GM18507 (cell line): ENCODE measurements around the gene BIN2.
A peak's percentile ranks its signal among the peaks of the same experiment; 100 is the strongest.

Experiments used
- DNase-seq: peaks from one replicate; pipeline ENCODE4 v3.0.0; 2011; ENCODE audit warnings: low read depth; ENCODE audit not compliant: insufficient read length; ENCODE audit errors: extremely low spot score
- FAIRE-seq: peaks from 2 replicates; lab custom pipeline; 2011; peaks lifted over from hg19 to GRCh38; lab: Jason Lieb, UNC

Gene BIN2

DNA sequence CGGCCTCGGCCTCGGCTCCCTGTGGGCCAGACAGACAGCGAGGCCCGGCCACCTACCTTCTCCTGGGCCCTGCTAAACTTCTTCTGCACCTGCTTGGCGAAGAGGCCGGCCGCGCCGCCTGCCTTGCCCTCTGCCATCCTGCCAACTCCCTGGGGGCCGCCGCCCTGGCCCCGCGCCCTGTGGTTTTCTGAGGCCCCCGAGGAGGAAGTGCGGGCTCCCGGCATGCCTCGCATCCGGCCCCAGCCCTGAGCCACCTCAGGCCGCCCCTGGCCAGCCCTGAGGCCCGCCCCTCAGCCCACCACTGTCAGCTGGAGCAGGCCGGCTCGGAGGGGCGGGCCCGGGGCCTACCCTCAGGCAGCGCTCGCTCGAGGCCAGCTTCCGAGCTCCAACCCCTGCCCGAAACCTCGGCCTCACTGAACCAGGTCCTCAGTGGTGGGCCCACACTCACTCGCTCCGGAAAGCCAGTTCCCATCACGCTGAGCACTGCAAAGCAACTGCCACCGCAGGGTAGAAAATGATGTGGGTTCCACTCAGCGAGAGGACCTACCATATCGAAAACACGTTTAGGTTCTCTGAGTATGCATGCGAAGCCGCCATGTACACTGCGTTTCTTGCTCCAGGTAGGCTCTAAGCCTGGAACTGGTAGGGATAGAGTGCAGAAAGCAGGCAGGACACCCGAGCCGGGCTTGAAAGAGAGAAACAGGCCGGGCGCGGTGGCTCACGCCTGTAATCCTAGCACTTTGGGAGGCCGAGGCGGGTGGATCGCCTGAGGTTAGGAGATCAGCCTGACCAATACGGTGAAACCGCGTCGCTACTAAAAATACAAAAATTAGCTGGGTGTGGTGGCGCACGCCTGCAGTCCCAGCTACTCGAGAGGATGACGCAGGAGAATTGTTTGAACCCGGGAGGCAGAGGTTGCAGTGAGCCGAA lies at the start of gene BIN2:
BIN2 (minus strand) TSS at position 209 of the 930 bp plus-strand sequence; CDS start at position 137, 72 bp downstream.
- peak; percentile 72 for DNase-seq
- peak; percentile 15 for FAIRE-seq

DNA sequence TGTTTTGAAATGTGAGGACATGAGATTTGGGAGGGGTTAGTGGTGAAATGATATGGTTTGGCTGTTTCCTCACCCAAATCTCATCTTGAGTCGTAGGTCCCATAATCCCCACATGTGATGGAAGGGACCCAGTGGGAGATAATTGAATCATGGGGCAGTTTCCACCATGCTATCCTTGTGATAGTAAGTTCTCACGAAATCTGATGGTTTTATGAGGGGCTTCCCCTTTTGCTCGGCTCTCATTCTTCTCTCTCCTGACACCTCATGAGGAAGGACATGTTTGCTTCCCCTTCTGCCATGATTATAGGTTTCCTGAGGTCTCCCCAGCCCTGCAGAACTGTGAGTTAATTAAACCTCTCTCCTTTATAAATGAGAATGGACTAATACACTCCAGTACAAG lies 49.2 kb upstream of the BIN2 start:
- DNase-seq (no peak), FAIRE-seq (no peak)

DNA sequence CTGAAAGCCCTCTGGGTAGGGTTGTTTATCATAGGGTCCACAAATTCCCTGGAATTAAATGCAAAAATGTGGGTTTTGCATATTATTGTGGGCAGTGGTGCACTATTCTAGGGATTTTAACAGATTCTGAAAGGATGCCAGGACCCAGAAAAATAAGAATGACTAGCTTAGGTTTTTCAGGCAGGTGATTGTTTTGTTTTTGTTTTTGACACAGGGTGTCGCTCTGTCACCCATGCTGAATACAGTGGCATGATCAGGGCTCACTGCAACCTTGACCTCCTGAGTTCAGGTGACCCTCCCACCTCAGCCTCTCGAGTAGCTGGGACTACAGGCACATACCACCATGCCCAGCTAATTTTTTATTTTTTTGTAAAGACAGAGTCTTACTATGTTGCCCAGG lies 48.0 kb upstream of the BIN2 start:
- DNase-seq: no peak
- FAIRE-seq: no peak

DNA sequence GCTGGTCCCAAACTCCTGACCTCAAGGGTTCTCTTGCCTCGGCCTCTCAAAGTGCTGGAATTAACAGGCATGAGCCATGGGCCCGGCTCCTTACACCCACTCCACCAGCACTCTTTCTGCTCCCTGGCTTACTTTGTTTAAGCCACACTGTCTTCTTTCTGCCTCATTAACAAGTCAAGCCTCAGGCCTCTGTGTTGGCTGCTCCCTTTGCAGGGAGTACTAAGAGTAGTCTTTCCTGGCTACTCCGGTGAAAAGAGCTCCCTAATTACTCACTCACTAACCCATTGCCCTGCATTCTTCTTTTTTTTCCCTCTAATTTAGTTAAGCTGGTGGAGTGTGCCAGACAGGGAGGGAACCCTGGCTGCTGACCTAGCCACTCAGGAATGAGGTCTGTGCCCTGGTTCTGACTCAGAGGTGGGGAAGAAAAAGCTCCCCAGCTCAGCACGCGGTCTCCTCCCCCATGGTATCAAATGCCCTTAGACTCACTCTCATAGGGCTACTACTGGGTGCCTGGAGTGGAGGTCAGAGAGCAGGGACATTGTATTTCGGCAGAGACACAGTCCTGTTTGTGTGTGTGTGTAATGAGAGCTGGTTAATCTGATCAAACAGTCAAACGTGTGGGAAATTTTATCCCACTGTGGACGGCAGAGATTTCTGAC lies 47.5 kb upstream of the BIN2 start:
- no peak for FAIRE-seq
- DNase-seq: no peak

DNA sequence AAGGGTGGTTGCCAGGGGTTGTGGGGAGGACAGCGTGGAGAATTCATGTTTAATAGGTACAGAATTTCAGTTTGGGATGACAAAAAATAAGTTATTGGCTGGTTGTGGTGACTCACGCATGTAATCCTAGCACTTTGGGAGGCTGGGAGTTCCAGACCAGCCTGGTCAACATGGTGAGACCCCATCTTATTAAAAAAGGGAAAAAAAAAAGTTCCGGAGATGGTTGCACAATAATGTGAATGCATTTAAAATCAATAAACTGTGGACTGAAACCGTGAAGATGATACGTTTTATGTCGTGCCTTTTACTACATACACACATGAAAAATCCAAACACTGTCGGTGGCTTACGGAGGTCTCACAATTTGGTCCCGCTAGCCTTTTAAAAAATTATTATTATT lies 46.7 kb upstream of the BIN2 start:
- DNase-seq (no peak), FAIRE-seq (no peak)

DNA sequence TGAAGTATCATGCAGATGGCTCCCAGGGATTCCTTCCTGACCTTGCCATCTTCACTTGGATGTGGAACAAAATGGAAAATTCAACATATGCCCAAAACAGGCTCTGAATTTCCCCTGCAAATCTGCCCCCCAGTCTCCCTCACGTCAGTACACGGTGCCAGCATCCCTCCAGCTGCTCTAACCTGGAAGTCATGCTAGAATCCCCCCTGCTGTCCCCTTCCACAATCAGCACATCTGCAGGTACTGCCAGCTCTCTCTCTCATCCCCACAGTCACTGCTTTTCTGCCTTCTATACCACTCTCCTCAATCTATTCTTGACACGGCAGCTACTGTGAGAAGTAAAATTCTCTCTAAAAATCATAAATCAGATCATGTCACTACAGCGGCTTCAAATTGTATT lies 45.6 kb upstream of the BIN2 start:
- FAIRE-seq: no peak
- DNase-seq: no peak

DNA sequence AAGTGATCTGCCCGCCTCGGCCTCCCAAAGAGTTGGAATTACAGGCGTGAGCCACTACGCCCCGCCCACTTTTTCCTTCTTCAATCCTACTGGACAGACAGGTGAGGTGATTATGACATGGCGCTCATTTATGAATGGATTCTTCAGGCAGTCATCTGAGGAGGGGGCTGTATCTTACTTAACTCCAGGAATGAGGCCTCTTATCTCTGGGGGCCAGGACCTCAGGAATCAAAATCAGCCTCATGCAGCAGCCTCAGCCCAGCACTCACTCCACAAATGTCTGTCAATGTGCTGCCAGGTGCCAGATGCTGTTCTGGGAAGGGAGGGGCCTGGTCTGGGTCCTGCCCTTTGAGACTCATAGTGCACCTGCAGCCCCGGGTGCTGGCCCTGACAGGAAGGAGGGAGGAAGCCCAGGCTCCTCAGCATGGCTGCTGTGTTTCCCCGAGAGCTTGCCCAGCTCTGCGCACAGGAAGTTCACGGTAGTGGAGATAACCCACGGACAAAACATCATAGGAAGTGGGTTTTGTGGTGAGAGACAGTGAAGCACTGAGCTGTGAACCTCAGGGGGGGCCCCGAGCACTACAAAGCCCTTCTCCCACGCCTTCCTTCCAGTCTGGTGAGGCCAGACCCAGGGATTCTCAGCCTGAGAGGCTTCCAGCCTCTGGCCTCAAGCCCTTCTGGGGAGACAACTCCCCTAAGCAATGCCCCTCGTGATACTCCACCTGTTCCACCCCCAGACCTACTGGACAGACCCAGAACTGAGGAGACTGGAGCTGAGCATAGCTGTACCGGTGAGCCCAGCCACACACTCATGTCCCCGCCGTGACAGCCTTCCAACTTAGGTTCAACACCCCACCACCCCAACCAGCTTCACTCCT lies 44.9 kb upstream of the BIN2 start:
- peak; percentile 99 for FAIRE-seq

DNA sequence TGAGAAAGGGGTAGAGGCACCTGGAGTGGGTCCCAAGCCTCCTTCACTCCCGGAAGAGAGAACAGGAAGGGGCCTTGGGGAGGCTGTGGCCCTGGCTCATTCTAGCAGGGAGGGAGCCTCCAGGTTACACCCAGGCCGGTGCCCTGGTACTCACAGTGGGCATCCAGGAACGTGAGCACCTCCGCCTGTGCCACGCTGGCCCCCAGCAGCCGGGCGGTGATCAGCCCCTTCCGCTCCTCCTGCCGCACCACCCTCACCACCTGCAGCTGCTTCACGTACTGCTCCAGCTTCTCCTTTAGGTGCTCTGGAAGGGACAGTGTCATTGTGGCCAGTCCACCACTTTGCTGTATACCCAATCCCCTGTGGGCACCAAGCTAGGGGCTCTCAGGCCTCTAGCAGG lies 41.3 kb upstream of the BIN2 start:
- no peak for DNase-seq
- FAIRE-seq: no peak

More for the DNA sequence above, 44.9 kb upstream of the BIN2 start:
- peak; percentile 98 for DNase-seq

DNA sequence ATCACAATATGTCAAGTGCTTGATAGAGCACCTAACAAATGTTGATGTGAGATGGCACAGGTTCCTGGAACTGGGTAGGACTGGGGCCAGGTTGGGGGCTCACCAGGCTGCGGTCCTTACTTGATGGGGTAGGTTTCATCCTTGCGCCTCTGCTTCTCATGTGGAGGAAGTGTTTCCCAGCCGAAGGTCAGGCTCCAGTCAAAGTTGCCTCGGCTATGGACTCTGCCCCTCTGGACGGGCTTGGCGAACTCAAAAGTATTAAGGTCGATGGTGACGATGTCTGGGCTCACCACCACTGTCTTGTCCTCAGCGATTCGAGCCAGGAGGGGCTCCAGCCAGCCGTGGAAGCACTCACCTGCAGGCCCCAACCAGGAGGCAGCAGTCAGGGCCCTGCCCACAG lies 40.0 kb upstream of the BIN2 start:
- DNase-seq: no peak
- FAIRE-seq: no peak

DNA sequence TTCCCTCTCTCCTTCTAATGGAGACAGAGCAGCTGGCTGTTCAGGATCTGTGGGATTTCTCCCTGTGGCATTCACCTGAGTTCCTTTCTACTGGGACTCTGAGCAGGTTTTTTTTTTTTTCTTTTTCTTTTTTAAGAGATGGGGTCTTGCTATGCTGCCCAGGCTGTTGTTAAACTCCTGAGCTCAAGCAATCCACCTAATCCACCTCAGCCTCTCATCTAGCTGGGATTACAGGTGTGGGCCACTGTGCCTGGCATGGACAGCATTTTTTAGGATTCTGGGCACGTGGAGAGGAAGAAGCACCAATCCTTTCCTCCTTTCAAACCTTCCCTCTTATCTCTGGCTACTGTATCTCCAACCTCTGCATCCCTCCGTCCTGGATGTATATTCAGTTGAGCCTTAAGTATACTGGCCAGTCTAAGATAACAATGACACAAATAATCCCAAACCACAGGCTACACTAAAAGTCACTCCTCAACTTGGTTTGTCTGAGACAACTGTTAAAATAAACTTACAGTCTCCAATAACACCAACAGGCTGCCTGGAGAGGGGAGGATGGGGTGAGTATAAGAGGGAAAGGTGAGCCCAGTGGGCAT lies 38.9 kb upstream of the BIN2 start:
- FAIRE-seq (no peak), DNase-seq (no peak)

DNA sequence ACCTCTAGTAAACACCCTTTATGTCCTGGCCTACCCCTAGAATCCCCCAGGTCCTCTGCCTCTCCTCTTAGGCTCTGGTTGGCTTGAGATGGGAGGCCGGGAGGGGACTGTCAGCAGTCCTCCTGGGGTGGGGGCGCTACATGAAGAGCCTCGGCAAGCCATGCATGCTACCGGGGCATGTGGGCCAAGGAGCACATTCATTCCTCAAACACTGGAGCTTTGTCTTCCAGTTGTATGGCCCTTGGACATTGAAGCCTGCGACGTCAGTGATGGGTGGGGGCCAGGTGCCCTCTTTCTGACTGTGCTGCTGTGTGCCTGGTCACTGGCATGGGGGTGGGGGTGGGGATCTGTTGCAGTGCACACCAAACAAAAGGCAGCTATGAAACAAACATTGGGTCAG lies 38.3 kb upstream of the BIN2 start:
- DNase-seq (no peak), FAIRE-seq (no peak)

DNA sequence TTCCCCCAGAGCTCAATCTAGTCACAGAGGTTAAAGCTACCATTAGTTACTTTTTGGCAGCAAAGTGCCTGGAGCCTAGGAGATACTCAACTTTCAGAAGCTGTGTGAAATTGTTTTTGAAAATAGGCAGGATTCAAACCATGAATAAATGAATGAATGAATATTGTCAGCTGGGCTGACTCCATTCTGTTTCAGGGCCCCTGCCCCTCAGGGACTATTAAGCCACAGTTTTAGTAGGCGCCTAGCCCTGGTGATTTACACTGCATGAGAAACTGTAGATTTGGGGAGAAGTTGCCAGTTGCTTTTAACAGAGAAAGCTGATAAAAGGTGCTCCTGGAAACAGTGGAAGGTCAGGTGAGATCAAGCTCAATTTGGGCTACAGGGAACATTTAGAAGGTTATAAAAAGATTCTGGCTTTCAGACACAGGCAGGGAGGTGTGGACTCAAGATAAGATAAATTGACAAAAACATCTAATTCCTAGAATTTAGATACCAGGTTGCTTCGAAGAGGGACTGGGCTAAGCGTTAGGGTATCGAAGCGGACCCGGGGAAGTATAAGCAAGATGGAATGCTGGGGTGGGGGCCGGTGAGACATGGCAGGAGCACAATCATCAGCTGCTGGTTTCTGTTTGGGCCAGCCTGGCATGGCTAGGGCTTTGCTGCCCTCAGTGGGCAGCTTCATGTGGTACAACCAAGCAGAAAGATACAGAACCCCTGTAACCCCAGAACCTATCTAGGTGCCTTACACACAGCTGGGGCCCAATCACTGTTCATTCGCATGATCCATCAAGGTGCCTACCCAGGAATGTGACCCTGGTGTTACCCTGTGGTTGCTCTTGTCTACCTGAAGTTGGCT lies 37.4 kb upstream of the BIN2 start:
- DNase-seq (no peak), FAIRE-seq (no peak)

DNA sequence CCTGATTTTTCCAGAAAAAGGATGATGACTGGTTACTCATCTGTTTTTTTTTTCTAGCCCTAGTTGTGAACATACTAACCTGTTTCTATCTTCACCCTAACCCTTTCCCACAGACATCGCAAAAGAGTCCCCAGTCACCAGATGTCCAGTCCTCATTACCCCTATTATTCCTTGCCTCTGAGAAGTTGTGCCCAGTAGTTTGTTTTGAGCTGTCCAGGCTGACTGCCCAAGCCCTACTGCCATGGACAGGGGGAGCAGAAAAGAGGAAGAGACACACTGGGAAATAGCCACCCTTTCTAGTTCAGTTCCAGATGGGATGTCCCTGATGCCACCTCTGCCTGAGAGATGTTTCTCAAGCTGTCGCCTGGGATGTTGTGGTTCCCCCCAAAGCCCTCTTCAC lies 36.3 kb upstream of the BIN2 start:
- FAIRE-seq: no peak

DNA sequence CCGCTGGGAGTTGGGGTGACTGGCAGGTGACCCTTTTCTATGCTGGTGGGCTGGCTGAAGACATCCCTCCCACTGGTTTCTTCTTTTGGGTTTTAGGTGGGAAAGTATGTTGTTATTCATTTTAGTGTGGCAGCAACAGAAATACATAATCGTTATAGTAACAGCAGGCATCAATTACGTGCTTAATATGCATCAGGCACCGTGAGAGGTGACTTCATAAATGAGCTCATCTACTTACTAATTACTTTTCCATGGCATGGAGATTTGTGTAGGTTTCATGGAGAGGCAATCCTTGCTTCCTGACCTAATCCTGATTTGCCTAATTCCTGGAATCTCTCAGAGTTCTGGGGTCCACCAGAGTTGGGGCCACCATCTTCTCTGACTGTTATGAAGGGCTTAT lies 35.9 kb upstream of the BIN2 start:
- DNase-seq: no peak
- FAIRE-seq: no peak

More for the DNA sequence above, 36.3 kb upstream of the BIN2 start:
- no peak for DNase-seq

DNA sequence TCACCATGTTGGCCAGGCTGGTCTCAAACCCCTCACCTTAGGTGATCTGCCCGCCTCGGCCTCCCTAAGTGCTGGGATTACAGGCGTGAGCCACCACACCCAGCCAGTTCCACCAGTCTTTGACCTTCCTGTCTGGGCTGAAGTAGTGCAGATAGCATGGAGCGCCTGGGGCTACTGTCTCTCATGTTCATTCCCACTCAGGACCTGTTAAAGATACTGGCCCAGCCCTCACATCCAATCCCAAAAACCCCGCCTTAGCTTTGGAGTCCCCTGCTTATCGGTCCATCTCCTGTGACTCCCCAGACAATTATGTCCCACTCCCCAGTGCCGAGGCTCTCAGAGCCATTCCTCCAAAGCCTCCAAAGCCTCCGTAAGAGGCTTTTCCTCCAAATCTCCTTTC lies 34.5 kb upstream of the BIN2 start:
- no peak for DNase-seq

DNA sequence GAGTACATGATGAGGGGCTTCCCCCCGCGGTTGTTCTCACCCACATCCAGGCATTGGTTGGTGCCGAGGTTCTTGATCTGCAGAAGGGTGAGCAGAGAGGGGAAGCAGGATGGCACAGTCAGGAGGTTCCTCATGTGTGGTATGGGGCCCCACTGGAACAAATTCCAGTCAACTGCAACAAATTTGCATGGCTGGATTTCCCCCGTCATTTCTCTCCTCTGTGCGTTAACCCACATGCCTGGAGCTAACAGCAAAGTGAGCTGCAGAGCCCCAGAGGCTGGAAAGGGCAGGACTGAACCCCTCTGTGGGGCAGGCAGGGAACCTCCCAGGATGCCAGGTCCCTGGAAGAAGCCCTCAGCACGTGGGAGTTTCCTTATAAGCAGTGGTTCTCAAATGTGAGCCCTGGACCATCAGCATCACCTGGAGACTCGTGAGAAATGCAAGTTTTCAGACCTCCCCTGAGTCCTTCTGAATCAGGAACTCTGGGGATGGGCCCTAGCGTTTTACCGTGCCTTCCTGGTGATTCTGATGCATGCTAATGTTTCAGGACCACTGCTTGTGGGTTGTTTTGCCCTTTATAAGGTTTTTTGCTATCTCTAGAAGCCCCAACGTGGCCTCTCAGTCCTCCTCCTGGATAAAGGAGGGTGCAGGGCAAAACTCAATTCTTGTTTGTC lies 33.5 kb upstream of the BIN2 start:
- FAIRE-seq: peak; percentile 68

More for the DNA sequence above, 34.5 kb upstream of the BIN2 start:
- no peak for FAIRE-seq

DNA sequence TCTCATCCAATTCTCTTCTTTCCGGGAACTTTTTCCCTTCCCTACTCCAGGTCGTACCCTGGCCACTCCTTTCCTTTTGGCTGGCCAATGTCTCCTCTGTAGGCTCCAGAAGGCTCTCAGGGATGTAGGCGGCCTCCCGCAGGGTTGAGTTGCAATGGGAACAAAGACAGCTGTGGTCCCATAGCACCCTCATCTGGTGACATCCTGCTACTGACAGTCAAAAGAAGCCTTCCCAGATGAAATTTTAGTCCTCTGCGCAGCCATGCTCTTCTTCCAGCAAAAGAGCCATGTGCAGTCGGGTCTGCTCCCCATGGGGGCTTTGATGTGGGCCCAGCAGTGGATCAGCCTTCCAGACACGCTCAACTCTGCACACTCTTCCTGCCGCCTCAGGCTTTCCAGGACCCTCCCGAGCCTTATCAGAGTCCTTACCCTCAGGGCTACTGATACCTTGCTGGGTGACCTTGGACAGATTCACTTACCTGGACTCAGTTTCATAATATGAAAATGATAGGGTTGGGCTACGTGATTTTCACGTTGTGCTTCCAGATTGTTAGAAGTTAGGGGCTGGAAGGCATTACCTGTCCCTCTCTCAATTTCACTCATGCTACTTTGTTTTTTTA lies 28.0 kb upstream of the BIN2 start:
- no peak for FAIRE-seq
- DNase-seq: no peak

More for the DNA sequence above, 33.5 kb upstream of the BIN2 start:
- no peak for DNase-seq

DNA sequence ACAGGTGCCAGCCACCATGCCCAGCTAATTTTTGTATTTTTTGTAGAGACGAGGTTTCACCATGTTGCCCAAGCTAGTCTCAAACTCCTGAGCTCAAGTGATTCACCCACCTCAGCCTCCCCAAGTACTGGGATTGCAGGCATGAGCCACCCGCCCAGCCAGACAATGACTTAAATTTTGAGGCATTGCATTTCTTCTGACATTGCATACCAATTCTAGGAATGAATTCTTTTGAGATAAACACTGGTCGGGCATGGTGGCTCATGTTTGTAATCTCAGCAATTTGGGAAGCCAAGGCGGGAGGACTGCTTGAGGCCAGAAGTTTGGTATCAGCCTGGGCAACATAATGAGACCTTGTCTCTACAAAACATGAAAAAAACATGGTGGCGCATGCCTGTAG lies 25.1 kb upstream of the BIN2 start:
- no peak for FAIRE-seq
- no peak for DNase-seq
